ENCODE measurements around the gene CRB1.

The CRB1 gene

DNA sequence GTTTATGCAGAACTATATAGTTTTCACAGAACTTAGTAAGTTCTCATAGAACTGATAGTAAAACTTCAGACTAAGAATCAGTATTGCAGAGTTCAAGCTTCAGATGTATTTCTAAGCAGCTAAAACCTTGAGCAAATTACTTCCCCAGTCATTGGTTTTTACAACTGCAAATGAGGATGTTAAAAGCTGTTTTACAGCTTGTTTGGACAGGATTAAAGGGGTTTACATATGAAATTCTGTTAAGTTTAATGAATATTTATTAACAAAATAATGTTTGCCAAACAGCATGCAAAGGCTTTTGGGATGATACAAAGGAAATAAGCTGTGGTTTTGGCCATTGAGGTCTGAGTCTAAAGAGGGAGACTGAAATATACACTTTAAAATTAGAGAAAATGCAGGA is 39.1 kb downstream of the CRB1 start:
- DNase-seq (ENCODE audit: low read depth): no peak
- no peak overlapping the region for H3K4me3 ChIP-seq (ENCODE audit: control insufficient read depth, low read depth, low read length)
- TF ChIP-seq, protein P1, sequence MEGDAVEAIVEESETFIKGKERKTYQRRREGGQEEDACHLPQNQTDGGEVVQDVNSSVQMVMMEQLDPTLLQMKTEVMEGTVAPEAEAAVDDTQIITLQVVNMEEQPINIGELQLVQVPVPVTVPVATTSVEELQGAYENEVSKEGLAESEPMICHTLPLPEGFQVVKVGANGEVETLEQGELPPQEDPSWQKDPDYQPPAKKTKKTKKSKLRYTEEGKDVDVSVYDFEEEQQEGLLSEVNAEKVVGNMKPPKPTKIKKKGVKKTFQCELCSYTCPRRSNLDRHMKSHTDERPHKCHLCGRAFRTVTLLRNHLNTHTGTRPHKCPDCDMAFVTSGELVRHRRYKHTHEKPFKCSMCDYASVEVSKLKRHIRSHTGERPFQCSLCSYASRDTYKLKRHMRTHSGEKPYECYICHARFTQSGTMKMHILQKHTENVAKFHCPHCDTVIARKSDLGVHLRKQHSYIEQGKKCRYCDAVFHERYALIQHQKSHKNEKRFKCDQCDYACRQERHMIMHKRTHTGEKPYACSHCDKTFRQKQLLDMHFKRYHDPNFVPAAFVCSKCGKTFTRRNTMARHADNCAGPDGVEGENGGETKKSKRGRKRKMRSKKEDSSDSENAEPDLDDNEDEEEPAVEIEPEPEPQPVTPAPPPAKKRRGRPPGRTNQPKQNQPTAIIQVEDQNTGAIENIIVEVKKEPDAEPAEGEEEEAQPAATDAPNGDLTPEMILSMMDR (conservative IDR thresholded peaks at IDR 0.05; ENCODE audit: control insufficient read depth, insufficient read depth, low read depth, low read length): no peak

DNA sequence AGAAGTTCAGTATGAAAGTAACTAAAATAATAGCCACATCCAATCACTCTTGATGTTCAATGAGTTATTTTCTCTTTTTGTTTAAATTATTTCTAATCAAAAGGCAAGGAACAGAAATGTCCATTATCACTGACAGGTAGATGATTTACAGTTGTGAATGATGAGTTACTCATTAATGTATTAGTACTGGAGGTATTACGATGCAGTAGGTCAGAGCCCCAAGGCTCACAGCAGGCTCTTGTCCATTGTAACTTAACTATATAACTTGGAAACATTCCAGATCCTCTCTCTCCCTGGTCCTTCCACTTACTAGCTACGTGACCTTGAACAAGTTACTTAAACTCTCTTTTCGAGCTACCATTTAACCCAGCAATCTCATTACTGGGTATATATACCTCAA is 39.5 kb downstream of the CRB1 start:
- no peak overlapping the region for H3K4me3 ChIP-seq (ENCODE audit: control insufficient read depth, low read depth, low read length)
- DNase-seq (ENCODE audit: low read depth): no peak
- TF ChIP-seq, protein P1 (conservative IDR thresholded peaks at IDR 0.05; ENCODE audit: control insufficient read depth, insufficient read depth, low read depth, low read length): no peak

DNA sequence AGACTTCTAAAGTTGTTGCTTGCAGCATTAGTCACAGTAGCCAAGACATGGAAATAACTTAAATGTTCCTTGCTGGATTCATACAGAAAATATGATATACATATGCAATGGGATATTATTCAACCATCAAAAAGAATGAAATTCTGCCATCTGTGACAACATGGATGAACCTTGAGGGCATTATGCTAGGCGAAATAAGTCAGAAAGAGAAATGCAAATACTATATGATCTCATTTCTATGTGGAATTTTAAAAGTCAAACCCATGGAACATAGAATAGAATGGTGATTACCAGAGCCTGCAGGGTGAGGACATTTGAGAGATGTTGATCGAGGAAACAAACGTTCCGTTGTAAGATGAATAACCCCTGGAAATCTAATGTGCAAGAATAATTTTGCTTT is 43.0 kb downstream of the CRB1 start:
- TF ChIP-seq, protein P1 (conservative IDR thresholded peaks at IDR 0.05; ENCODE audit: control insufficient read depth, insufficient read depth, low read depth, low read length): no peak
- no peak overlapping the region for H3K4me3 ChIP-seq (ENCODE audit: control insufficient read depth, low read depth, low read length)
- DNase-seq (ENCODE audit: low read depth): no peak

DNA sequence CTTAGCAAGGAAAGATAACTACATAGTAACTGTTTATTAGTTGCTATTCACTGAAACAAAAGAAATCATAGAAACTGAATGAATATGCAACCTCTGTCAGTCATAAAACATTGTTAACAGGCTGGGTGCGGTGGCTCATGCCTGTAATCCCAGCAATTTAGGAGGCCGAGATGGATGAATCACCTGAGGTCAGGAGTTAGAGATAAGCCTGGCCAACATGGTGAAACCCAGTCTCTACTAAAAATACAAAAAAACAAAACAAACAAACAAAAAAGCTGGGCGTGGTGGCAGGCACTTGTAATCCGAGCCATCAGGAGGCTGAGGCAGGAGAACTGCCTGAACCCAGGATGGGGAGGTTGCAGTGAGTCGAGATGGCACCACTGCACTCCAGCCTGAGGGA is 44.1 kb downstream of the CRB1 start:
- TF ChIP-seq, protein P1 (conservative IDR thresholded peaks at IDR 0.05; ENCODE audit: control insufficient read depth, insufficient read depth, low read depth, low read length): no peak
- no peak overlapping the region for H3K4me3 ChIP-seq (ENCODE audit: control insufficient read depth, low read depth, low read length)
- no peak for DNase-seq (ENCODE audit: low read depth)

DNA sequence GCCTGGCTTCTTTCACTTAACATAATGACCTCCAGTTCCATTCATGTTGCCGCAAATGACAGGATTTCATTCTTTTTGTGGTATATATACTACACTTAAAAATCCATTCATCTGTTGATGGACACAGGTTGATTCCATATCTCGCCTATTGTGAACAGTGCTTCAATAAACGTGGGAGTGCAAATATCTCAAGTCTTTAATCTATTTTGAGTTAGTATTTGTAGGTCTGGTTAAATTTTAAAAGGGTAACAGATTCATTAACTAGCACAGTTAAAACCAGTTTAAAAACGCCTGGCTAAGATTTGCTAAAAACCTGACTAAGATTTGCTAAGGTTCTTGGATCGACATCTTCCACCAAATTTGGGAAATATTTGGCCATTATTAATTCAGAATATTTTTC is 45.7 kb downstream of the CRB1 start:
- TF ChIP-seq, protein P1 (conservative IDR thresholded peaks at IDR 0.05; ENCODE audit: control insufficient read depth, insufficient read depth, low read depth, low read length): no peak

GRCh38 chr1:197314682-197315081 is 46.6 kb downstream of the CRB1 start:
- no peak overlapping the region for H3K4me3 ChIP-seq (ENCODE audit: control insufficient read depth, low read depth, low read length)
- TF ChIP-seq, protein P1 (conservative IDR thresholded peaks at IDR 0.05; ENCODE audit: control insufficient read depth, insufficient read depth, low read depth, low read length): no peak
- no peak for DNase-seq (ENCODE audit: low read depth)

More for the DNA sequence above, 45.7 kb downstream of the CRB1 start:
- no peak overlapping the region for H3K4me3 ChIP-seq (ENCODE audit: control insufficient read depth, low read depth, low read length)
- no peak for DNase-seq (ENCODE audit: low read depth)

DNA sequence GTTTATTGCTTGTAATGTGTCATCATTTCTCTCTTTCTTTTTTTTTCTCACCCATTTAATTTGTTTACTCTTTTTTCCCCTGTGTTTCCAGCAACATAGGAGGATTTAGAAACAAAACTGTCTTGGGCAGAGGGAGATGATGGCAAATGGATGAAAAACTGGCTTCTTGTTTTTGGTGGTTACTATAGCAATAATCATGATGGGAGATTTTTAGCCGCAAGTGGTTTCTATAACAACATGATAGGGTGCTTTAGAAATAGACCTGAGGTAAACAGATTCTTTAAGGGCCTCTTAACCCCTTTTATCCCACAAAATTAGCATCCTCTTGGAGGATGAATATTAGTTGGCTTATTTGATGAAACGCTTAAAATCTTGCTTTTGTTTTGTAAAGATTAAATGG is 51.6 kb downstream of the CRB1 start:
- TF ChIP-seq, protein P1 (conservative IDR thresholded peaks at IDR 0.05; ENCODE audit: control insufficient read depth, insufficient read depth, low read depth, low read length): no peak
- no peak overlapping the region for H3K4me3 ChIP-seq (ENCODE audit: control insufficient read depth, low read depth, low read length)
- no peak for DNase-seq (ENCODE audit: low read depth)
